ENCODE data around the gene DCBLD1. TPM values are rescaled to one million over a fixed set of nuclear protein-coding genes. Genes with fewer than 3 reads are reported as not detected.
A peak's percentile ranks its signal among the peaks of the same experiment; 100 is the strongest.

Gene DCBLD1
- total and polyA plus RNA-seq, 2 of the 13 experiments (the other 11 are each of a cell fraction or from before 2014, with no cell fraction given), result 23.2 to 41.5 TPM

GRCh38 chr6:117477988-117478852, 4.3 kb upstream of the DCBLD1 start (continued):
- TF ChIP-seq FOXJ3 (CRISPR knock-in tag; IDR thresholded peaks at IDR 0.05; ENCODE audit: borderline replicate concordance) (peak; percentile 68; the same call in 1 of the 2 replicates), NFE2L1 (CRISPR knock-in tag; IDR thresholded peaks at IDR 0.05; ENCODE audit: borderline replicate concordance) (no peak), ZNF496 (CRISPR knock-in tag; IDR thresholded peaks at IDR 0.05; ENCODE audit: insufficient replicate concordance) (no peak), ISL2 (CRISPR knock-in tag; IDR thresholded peaks at IDR 0.05) (peak; percentile 78), HDAC6 (IDR thresholded peaks at IDR 0.05; ENCODE audit: low read depth, low read length) (no peak), EED (CRISPR knock-in tag; IDR thresholded peaks at IDR 0.05) (no peak), SP1 (IDR thresholded peaks at IDR 0.05) (no peak), SP1 (CRISPR knock-in tag; IDR thresholded peaks at IDR 0.05) (no peak), ZNF562 (CRISPR knock-in tag; IDR thresholded peaks at IDR 0.05; ENCODE audit: borderline replicate concordance) (no peak), SKIL (CRISPR knock-in tag; IDR thresholded peaks at IDR 0.05; ENCODE audit: borderline replicate concordance) (no peak), ELF4 (CRISPR knock-in tag; IDR thresholded peaks at IDR 0.05; ENCODE audit: borderline replicate concordance) (peak; percentile 81), MAF1 (CRISPR knock-in tag; IDR thresholded peaks at IDR 0.05; ENCODE audit: borderline replicate concordance) (no peak), ZNF333 (CRISPR knock-in tag; IDR thresholded peaks at IDR 0.05; ENCODE audit: borderline replicate concordance) (no peak), PBX2 (CRISPR knock-in tag; IDR thresholded peaks at IDR 0.05) (no peak), GATAD2A (CRISPR knock-in tag; IDR thresholded peaks at IDR 0.05) (peak; percentile 96), ZNF335 (CRISPR knock-in tag; IDR thresholded peaks at IDR 0.05) (0 out of 2 replicates have a peak, but pooled peaks have one; percentile 34), MTERF4 (CRISPR knock-in tag; IDR thresholded peaks at IDR 0.05) (peak; percentile 38; the same call in 1 of the 2 replicates), ZNF629 (CRISPR knock-in tag; conservative IDR thresholded peaks at IDR 0.05) (no peak; the same call in 1 of the 2 replicates), NCOA1 (CRISPR knock-in tag; IDR thresholded peaks at IDR 0.05) (no peak), TBX3 (IDR thresholded peaks at IDR 0.05; ENCODE audit: borderline replicate concordance) (no peak), ZMYM2 (CRISPR knock-in tag; IDR thresholded peaks at IDR 0.05) (0 out of 2 replicates have a peak, but pooled peaks have one; percentile 78), PTBP1 (IDR thresholded peaks at IDR 0.05; ENCODE audit: low read depth, low read length, poor library complexity, severe bottlenecking) (no peak), ZNF205 (CRISPR knock-in tag; IDR thresholded peaks at IDR 0.05) (peak; percentile 67; the same call in 1 of the 2 replicates), MTA1 (CRISPR knock-in tag; IDR thresholded peaks at IDR 0.05; ENCODE audit: borderline replicate concordance) (peak; percentile 45; the same call in 1 of the 2 replicates), FOXC1 (CRISPR knock-in tag; IDR thresholded peaks at IDR 0.05; ENCODE audit: borderline replicate concordance) (0 out of 2 replicates have a peak, but pooled peaks have one; percentile 55), YEATS4 (CRISPR knock-in tag; IDR thresholded peaks at IDR 0.05; ENCODE audit: borderline replicate concordance) (no peak), ZNF230 (CRISPR knock-in tag; IDR thresholded peaks at IDR 0.05) (peak; percentile 82; the same call in 1 of the 2 replicates), ZNF343 (CRISPR knock-in tag; IDR thresholded peaks at IDR 0.05) (no peak)
